ENCODE results near the gene LLGL2. TPM values are rescaled to one million over a fixed set of nuclear protein-coding genes. Genes with fewer than 3 reads are reported as not detected.

Gene LLGL2
- total RNA-seq, 1 donor from 2014 or later, result 3.6 TPM

- no peak for ATAC-seq (ENCODE audit: poor library complexity)
- intact Hi-C loops (cut with DNase I), result no loop called here
- DNase-seq, result no peak
Observed at GRCh38 chr17:75558666-75559530, 33.4 kb downstream of the LLGL2 start.

DNA sequence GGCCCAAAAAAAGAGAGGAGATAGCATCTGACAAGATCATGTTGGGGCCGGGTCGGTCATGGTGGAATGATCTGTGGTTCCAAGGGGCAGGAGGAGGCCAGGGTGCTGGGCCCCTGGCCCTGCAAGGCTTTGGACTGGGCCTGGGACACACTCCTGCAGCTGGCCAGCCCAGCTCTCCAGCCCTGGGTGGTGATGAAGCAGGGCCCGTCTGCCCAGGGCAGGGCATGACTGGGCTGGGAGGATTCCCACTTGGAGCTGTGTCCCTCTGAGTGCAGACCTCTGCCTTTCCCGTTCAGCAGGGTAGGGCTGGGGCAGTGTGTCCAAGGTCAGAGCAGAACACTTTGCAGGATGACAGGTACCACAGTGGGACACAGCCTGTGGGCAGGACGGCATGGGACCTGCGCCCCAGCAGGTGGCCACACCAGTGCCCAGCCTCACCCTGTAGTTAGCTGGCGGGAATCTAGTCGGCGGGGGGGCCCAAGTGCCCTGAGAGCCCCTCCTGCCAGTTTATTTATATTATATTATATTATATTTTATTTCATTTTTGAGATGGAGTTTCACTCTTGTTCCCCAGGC, 34.5 kb downstream of the LLGL2 start:
- no peak for DNase-seq
- no peak for ATAC-seq (ENCODE audit: poor library complexity)
- intact Hi-C loops (cut with DNase I), result no loop called here

DNA sequence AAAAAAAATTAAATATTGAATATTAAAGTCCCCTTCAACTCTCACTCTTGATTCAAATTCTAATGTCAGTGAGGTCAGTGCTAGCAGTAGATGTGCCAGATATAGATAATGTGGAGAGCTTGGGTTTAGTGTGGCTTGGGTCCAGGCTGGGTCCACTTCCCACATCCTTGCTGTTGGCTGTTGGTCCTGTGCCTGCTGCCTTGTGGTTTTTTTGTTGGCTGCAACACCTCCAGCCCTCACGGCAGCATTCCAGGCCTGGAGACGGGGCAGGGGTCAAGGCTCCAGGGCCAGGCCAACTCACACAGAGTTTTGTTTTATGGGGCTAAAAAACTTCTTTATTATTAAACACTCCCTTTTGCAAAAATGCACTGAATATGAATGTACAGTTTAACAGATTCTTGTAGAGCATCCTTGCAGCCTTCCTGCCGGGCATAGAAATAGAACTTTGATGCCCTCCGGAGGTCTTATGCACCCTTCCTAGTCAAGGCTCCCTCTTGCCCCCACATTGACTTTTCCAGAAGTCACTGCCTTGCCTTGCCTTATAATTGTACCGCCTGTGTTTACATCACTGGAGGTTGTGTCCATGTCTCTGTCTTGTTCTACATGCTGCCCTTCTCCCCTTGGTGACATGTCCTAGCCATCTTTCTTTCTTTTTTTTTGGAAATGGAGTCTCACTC, 36.6 kb downstream of the LLGL2 start:
- DNase-seq (no peak), ATAC-seq (ENCODE audit: poor library complexity) (no peak)
- intact Hi-C loops (cut with DNase I), result no loop called here

GRCh38 chr17:75563063-75563758, 37.7 kb downstream of the LLGL2 start:
- intact Hi-C loops (cut with DNase I), result no loop called here
- ATAC-seq (ENCODE audit: poor library complexity) (no peak), DNase-seq (no peak)

DNA sequence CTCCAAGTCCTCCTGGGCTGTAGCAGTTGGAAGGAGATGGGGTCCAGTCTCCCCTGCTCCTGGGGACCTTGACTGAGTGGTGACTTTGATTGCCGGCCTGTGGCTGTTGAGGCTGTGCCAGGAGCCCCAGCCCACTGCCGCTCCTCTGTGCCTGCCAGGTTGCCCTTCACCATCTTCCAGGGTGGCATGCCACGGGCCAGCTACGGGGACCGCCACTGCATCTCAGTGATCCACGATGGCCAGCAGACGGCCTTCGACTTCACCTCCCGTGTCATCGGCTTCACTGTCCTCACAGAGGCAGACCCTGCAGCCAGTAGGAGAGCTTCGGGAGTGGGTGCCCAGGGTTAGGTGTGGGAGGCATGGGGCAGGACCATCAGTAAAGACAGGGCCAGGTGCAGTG, 38.7 kb downstream of the LLGL2 start:
- no peak for DNase-seq
- no peak for ATAC-seq (ENCODE audit: poor library complexity)
- intact Hi-C loops (cut with DNase I), result no loop called here

GRCh38 chr17:75565066-75565465, 39.6 kb downstream of the LLGL2 start:
- intact Hi-C loops (cut with DNase I), result no loop called here
- no peak for ATAC-seq (ENCODE audit: poor library complexity)
- DNase-seq, result no peak

DNA sequence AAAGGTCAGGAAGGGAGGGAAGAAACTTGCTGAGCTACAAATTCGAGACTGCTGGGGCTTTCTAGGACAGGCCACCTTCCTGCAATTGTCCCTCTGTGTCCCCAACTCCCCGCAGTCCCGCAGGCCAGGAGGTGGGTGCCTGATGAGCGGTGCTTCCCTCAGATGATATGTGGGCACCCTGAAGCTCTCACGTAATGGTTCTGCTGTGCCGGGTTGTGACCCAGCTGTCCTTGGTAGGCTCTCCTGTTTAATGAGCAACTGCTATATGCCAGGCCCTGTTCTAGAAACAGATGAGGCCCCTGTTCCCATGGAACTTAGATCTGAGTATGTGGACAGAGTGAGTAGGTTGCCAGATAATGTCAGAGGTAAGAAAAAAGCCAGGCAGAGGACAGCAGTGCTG, 40.1 kb downstream of the LLGL2 start:
- intact Hi-C loops (cut with DNase I), result no loop called here
- no peak for ATAC-seq (ENCODE audit: poor library complexity)
- no peak for DNase-seq

- intact Hi-C loops (cut with DNase I), result no loop called here
- no peak for ATAC-seq (ENCODE audit: poor library complexity)
- DNase-seq, result no peak
Observed at GRCh38 chr17:75566416-75566815, 40.9 kb downstream of the LLGL2 start.

DNA sequence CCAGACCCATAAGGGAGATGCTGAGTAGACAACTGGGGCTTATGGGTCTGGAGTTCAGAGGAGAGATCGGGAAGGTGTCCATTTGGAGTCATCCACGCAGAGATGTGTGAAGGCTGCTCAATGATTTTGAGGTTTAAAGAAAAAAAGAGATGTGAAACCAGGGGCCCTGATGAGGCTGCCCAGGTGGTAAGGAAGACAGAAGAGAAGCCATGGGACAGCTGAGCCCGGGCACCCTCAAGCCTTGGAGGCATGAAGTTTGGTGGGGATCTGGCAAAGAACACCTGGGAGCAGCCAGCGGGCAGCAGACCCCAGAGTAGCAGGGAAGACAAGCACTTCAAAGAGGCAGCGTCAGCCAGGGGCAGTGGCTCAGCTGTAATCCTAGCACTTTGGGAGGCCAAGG, 41.3 kb downstream of the LLGL2 start:
- DNase-seq (no peak), ATAC-seq (ENCODE audit: poor library complexity) (no peak)
- intact Hi-C loops (cut with DNase I), result no loop called here

DNA sequence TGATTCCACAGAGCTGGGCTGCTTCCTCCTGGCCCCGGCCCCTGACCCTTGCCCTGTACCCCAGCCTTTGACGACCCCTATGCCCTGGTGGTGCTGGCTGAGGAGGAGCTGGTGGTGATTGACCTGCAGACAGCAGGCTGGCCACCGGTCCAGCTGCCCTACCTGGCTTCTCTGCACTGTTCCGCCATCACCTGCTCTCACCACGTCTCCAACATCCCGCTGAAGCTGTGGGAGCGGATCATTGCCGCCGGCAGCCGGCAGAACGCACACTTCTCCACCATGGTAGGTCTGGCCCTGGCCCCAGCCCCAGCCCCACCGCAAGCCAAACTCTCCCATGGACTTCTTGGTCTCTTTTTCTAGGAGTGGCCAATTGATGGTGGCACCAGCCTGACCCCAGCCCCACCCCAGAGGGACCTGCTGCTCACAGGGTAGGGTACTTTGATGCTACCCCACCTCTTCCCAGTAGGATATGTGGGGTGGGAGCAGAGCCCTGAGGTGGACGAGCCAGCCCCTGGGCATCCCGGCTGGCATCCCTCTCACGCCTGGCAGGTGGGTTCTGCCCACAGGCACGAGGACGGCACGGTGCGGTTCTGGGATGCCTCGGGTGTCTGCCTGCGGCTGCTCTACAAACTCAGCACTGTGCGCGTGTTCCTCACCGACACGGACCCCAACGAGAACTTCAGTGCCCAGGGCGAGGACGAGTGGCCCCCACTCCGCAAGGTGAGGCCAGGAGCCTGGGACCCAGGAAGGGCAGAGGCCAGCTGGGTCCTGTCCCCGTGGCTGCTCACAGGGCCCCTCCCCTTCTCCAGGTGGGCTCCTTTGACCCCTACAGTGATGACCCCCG, 43.1 kb downstream of the LLGL2 start:
- DNase-seq (no peak), ATAC-seq (ENCODE audit: poor library complexity) (no peak)

GRCh38 chr17:75570034-75570676, 44.7 kb downstream of the LLGL2 start:
- no peak for DNase-seq
- ATAC-seq (ENCODE audit: poor library complexity), result no peak

More for the DNA sequence above, 43.1 kb downstream of the LLGL2 start:
- intact Hi-C loops (cut with DNase I), result no loop called here

GRCh38 chr17:75570772-75571171, 45.3 kb downstream of the LLGL2 start:
- intact Hi-C loops (cut with DNase I), result no loop called here
- ATAC-seq (ENCODE audit: poor library complexity), result no peak
- DNase-seq, result no peak

More at GRCh38 chr17:75570034-75570676, 44.7 kb downstream of the LLGL2 start:
- intact Hi-C loops (cut with DNase I), result no loop called here

DNA sequence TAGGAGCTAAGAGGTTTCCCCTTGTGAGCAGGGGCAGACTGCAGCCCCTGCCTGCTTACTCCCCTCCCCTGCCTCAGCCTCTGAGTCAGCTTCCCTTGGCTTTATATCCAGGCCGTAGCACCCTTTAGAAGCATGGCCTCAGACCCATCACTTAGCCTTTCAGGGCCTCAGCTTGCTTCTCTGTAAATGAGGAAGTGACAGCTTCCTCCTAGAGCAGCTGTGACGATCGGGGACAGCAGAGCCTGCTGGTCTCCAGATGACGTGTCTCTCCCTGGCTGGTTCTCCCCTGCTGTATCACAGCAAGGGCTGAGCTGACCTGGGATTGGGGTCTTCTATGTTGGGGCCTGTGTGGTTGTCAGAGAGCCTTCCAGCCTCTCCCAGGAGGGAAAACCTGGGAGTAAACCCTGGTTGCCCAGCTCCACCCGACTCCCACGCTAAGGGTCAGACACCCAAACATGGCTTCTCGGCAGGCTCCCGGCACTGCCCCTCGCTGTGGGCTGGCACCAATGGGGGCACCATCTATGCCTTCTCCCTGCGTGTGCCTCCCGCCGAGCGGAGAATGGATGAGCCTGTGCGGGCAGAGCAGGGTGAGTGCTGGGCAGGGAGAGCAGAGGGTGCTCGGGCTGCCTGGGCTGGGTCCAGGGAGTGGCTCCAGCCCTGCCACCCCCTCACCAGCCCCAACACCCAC, 45.8 kb downstream of the LLGL2 start:
- intact Hi-C loops (cut with DNase I), result no loop called here
- peak; percentile 62 for DNase-seq
- peak; percentile 56 for ATAC-seq (ENCODE audit: poor library complexity)

GRCh38 chr17:75571885-75572215, 46.4 kb downstream of the LLGL2 start:
- ATAC-seq (ENCODE audit: poor library complexity), result no peak

GRCh38 chr17:75572713-75573539, 47.4 kb downstream of the LLGL2 start:
- DNase-seq (peak; percentile 19), ATAC-seq (ENCODE audit: poor library complexity) (no peak)
- intact Hi-C loops (cut with DNase I), result no loop called here

More at GRCh38 chr17:75571885-75572215, 46.4 kb downstream of the LLGL2 start:
- DNase-seq, result no peak
- intact Hi-C loops (cut with DNase I), result no loop called here

DNA sequence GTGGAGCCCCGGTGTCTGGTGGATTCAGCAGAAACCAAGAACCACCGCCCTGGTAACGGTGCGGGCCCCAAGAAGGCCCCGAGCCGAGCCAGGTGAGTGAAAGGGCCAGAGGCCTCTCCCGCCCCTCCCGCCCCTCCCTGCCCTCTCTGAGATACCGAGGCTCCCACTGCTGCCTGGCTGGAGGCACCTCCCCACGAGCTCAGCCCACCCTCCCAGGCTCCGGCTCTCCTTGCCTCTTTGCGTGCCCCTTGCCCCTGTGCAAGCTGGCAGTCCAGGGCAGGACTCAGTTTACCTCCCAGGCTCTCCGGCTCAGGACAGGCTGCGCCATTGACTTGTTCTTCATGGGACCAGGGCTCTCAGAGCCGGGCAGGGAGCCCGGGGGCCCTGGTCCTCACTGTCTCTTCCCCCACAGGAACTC, 48.1 kb downstream of the LLGL2 start:
- intact Hi-C loops (cut with DNase I), result no loop called here
- ATAC-seq (ENCODE audit: poor library complexity) (no peak), DNase-seq (no peak)

- ATAC-seq (ENCODE audit: poor library complexity) (no peak), DNase-seq (no peak)
- intact Hi-C loops (cut with DNase I), result no loop called here
Observed at GRCh38 chr17:75573994-75574393, 48.5 kb downstream of the LLGL2 start.

Measured in Right ventricle myocardium superior (tissue), 1 donor.